NCI-H446 (cell line): Measurements from ENCODE around the gene METTL24.

ENCODE experiments used
- DNase-seq, 2 experiments: peaks; one replicate each; lab custom pipeline; 2025; lab: John Stamatoyannopoulos, UW

The METTL24 gene

GRCh38 chr6:110357664-110358552 is at the start of gene METTL24:
Gene METTL24 (minus strand): TSS chr6:110358349. CDS start chr6:110358272, 77 bp downstream.
- no peak for DNase-seq

DNA sequence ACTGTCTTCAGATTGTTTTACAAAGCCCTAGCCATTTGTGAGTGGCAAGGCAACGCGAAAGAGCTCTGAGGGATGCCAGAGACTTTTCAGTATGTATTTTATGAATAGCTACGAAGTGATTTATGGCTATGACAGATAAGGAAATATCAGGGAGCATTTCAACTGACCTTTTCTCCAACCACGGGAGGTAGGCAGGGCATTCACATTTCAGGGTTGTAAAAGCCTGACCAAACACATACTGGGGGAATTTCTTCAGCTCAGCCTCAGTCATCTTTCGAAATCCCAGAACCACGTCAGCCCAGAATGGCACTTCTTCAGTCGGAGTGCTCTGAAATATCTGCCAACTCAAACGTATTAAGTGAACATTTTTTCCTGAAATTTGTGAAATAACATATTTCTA is 46.5 kb upstream of the METTL24 start:
- DNase-seq = no peak

GRCh38 chr6:110401585-110402176 is 43.5 kb upstream of the METTL24 start:
- no peak for DNase-seq

DNA sequence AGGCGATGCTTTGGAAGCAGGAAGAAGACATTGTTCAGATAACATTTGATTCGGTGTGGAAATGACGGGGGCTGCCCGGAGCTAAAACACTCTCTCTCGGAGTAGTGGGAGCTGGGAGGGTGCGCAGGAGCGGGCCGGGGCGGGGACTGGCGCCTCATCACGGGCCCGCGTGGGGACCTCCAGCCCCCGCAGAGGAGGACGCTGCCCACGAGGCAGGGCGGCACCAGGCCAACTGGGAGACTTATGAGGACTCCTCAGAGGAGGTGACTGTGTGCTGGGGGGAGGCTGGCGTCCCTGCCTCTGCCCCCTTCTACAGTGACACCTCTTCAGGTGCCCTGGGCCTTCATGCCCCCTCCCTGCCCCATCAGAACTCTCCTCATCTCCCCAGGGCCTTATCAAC is 42.1 kb upstream of the METTL24 start:
- no peak for DNase-seq

GRCh38 chr6:110399219-110400071 is 41.3 kb upstream of the METTL24 start:
- no peak for DNase-seq

GRCh38 chr6:110398778-110399177 is 40.6 kb upstream of the METTL24 start:
- DNase-seq = no peak

DNA sequence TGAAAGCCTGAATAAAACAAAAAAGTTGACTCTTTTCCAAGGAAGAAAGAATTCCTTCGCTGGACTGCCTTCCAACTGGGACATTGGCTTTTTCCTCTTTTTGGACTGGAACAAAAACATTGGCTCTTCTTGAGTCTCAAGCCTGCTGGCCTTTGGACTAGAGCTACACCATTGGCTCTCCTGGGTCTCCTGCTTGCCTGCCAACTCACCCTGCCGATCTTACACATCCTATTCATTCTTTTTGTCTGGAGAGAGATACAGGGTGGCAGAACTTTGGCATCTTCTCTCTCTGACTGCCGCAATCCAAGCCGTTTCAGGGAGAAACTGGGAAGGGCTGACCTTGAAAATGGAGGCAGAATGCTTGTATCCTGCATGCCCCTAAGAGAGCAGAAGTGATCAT is 37.1 kb upstream of the METTL24 start:
- peak in 1 of 2 experiments; percentile 9 for DNase-seq

DNA sequence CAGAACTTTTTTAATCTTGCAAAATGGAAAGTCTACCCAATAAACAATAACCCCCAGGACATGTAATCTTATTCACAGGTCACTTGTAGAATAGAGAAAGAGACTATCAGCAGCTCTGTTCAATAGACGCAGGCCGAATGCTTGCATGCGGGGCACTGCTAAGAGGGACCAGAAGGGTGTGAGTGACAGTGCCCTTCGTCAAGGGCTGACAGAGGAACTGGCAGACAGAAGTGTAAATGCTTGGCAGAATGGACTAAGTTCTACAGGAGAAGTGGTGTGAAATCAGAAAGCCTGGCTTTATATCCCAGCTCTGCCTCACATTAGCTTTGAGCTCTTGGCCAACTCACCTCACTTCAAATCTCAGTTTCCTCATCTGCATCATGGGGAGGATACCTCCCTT is 36.3 kb upstream of the METTL24 start:
- no peak for DNase-seq

- no peak for DNase-seq
Measured at GRCh38 chr6:110392727-110393126, 34.6 kb upstream of the METTL24 start.

- no peak for DNase-seq
Measured at GRCh38 chr6:110390404-110390803, 32.3 kb upstream of the METTL24 start.

DNA sequence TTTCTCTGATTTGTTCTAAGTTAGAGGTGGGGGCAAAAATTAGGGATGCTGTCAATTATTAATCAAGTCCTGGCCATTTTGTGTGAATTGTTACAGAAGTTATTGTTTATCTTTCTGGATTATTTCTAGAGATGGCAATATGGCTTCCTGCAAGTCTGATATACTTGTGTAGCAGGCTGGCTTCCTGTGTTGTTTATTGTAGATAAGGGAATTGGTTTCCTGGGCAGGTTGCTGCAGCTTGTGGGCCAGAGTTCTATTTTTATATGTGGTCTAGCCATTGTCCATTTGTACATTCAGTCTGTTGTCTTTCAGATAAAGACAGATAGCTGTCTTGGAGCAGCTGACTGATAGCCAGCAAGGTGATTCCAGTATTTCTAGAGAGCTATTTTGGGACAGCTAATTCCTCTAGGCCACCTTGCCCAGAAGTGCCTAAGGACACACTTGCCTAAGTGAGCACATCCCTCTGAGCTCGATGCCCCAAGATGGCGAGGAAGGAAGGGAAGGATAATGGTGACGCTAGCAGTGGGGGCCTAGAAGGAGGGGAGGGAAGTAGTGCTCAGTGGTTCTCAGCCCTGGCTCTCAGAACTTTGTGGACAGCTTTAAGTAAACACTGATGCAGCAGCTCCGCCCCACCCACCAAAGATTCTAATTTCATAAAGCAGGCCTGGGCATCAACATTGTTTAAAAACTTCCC is 31.7 kb upstream of the METTL24 start:
- no peak for DNase-seq

- DNase-seq = no peak
Measured at GRCh38 chr6:110387986-110388385, 29.8 kb upstream of the METTL24 start.

- DNase-seq = no peak
Measured at GRCh38 chr6:110385458-110385863, 27.3 kb upstream of the METTL24 start.

DNA sequence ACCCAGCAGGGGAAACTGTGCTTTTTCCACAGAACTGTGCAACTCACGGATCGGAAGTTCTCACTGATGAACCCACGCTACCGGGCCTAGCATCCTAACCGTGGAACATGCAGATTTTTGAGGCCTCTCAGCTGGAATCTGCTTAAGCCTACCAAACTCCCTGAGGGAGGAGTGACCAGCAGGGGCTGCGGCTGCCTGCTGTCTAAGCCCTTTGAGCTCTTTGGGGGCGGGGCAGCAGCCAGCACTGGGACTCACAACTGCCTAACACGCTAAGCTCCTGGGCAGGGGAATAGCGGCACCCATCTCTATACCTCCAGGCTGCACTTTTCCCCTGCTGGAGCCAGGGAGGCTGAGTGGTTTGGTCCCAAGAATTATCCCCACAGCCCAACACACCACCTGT is 20.4 kb upstream of the METTL24 start:
- no peak for DNase-seq

GRCh38 chr6:110369066-110369465 is 10.9 kb upstream of the METTL24 start:
- no peak for DNase-seq

- no peak for DNase-seq
Measured at GRCh38 chr6:110368284-110368683, 10.1 kb upstream of the METTL24 start.

DNA sequence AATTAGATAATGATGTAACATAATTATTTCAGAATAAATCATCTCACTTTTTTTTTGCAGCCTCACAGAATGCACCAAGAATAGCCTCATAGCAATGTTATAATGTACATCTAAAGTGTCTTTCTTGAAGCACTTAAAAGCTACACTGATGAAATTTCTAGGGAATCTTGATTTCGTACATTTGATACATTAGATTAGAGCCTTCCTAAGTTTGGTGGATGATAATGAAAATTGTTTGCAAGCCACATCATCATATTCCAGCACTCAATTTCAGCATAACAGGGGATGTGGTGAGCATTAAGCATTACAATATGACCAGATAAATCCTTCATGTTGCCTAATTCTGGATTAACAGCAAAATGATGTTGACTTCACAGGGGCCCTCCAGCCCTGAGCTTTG is 9.7 kb upstream of the METTL24 start:
- DNase-seq = no peak

- DNase-seq = no peak
Measured at GRCh38 chr6:110366975-110367374, 8.8 kb upstream of the METTL24 start.

GRCh38 chr6:110366256-110366655 is 8.1 kb upstream of the METTL24 start:
- no peak for DNase-seq

GRCh38 chr6:110364364-110365105 is 6.4 kb upstream of the METTL24 start:
- no peak for DNase-seq

- DNase-seq = no peak
Measured at GRCh38 chr6:110363748-110364147, 5.6 kb upstream of the METTL24 start.
